Keratinocyte (primary cell): Measurements from ENCODE around the gene RRBP1.

ENCODE experiments used
- CTCF ChIP-seq, 3 experiments: IDR thresholded peaks in 1 of 3; conservative IDR thresholded peaks in 1 of 3; optimal IDR thresholded peaks in 1 of 3; 2 replicates in 2 of 3; 3 replicates in 1 of 3; pipeline versions ENCODE3 to v1.5.1; 2011; ENCODE audit warnings: low read length in 3 of 3, mild to moderate bottlenecking in 3 of 3, moderate library complexity in 2 of 3, control low read depth in 1 of 3, inconsistent platforms in 1 of 3; ENCODE audit not compliant: insufficient read depth in 2 of 3; ENCODE audit errors: extremely low read depth in 1 of 3
- EZH2 ChIP-seq: IDR thresholded peaks from one replicate; pipeline ENCODE4 v1.6.1; 2012; ENCODE audit warnings: inconsistent platforms, mild to moderate bottlenecking, low read length, moderate library complexity

GRCh38 chr20:17678886-17679285 lies 3.2 kb downstream of the RRBP1 start:
- TF ChIP-seq CTCF (optimal IDR thresholded peaks at IDR 0.05 in 1 of 3, IDR thresholded peaks at IDR 0.05 in 1 of 3, conservative IDR thresholded peaks at IDR 0.05 in 1 of 3; ENCODE audit: extremely low read depth in 1 of 3, insufficient read depth in 2 of 3, low read length in 3 of 3) (no peak), EZH2 (no peak)
